Measurements from ENCODE around the gene SOCS7. TPM values are rescaled to one million over a fixed set of nuclear protein-coding genes. Genes with fewer than 3 reads are reported as not detected.
A peak's percentile ranks its signal among the peaks of the same experiment; 100 is the strongest.

SOCS7 gene
- total and polyA plus RNA-seq, 2 donors (not counting 1 experiment from before 2014, with no cell fraction given) = 4.8 to 9.4 TPM

GRCh38 chr17:38402897-38403296 is 51.3 kb downstream of the SOCS7 start:
- TF ChIP-seq, protein P1, sequence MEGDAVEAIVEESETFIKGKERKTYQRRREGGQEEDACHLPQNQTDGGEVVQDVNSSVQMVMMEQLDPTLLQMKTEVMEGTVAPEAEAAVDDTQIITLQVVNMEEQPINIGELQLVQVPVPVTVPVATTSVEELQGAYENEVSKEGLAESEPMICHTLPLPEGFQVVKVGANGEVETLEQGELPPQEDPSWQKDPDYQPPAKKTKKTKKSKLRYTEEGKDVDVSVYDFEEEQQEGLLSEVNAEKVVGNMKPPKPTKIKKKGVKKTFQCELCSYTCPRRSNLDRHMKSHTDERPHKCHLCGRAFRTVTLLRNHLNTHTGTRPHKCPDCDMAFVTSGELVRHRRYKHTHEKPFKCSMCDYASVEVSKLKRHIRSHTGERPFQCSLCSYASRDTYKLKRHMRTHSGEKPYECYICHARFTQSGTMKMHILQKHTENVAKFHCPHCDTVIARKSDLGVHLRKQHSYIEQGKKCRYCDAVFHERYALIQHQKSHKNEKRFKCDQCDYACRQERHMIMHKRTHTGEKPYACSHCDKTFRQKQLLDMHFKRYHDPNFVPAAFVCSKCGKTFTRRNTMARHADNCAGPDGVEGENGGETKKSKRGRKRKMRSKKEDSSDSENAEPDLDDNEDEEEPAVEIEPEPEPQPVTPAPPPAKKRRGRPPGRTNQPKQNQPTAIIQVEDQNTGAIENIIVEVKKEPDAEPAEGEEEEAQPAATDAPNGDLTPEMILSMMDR (conservative IDR thresholded peaks at IDR 0.05 in 1 of 2, IDR thresholded peaks at IDR 0.05 in 1 of 2; ENCODE audit: low read depth in 1 of 2, low read length in 2 of 2) = no peak
- TF ChIP-seq EZH2 (IDR thresholded peaks at IDR 0.05; ENCODE audit: low read length, missing control alignments) = no peak
- Histone ChIP-seq H3K27ac (ENCODE audit: insufficient read depth, low read length) (no peak overlapping the region), H3K9me3 (ENCODE audit: control insufficient read depth, insufficient read depth, low read depth, low read length) (no peaks in the 10 kb centered on the region), H4K20me1 (ENCODE audit: control insufficient read depth, extremely low read depth, insufficient read depth, low read length) (no peaks in the 10 kb centered on the region), H3K4me2 (ENCODE audit: extremely low read depth, insufficient read depth, low read length) (no peak overlapping the region), H3K27me3 (ENCODE audit: control insufficient read depth, insufficient read depth, low read length) (no peaks in the 10 kb centered on the region), H3K4me1 (ENCODE audit: control insufficient read depth, extremely low read depth, insufficient read depth, low read length) (no peaks in the 10 kb centered on the region), H2AFZ (ENCODE audit: low read length) (no peak overlapping the region), H3K4me3 (replicated peaks in 1 of 4; ENCODE audit: control extremely low read depth in 1 of 4, insufficient read depth in 1 of 4, low read depth in 3 of 4, low read length in 4 of 4) (no peak overlapping the region), H3K79me2 (ENCODE audit: control insufficient read depth, insufficient read depth, low read length) (no peaks in the 10 kb centered on the region), H3K9ac (ENCODE audit: insufficient read depth, low read length) (no peak overlapping the region), H3K36me3 (ENCODE audit: control insufficient read depth, insufficient read depth, low read length) (peaks cover 1% of the 10 kb centered on the region)
- no peak for DNase-seq (ENCODE audit: low read depth in 2 of 2)

GRCh38 chr17:38403491-38403890 is 51.8 kb downstream of the SOCS7 start:
- Histone ChIP-seq H3K4me2 (ENCODE audit: extremely low read depth, insufficient read depth, low read length) (no peak overlapping the region), H3K79me2 (ENCODE audit: control insufficient read depth, insufficient read depth, low read length) (no peaks in the 10 kb centered on the region), H3K9me3 (ENCODE audit: control insufficient read depth, insufficient read depth, low read depth, low read length) (no peaks in the 10 kb centered on the region), H3K4me3 (replicated peaks in 1 of 4; ENCODE audit: control extremely low read depth in 1 of 4, insufficient read depth in 1 of 4, low read depth in 3 of 4, low read length in 4 of 4) (no peak overlapping the region), H3K9ac (ENCODE audit: insufficient read depth, low read length) (no peak overlapping the region), H3K27me3 (ENCODE audit: control insufficient read depth, insufficient read depth, low read length) (no peaks in the 10 kb centered on the region), H3K4me1 (ENCODE audit: control insufficient read depth, extremely low read depth, insufficient read depth, low read length) (no peaks in the 10 kb centered on the region), H2AFZ (ENCODE audit: low read length) (no peak overlapping the region), H4K20me1 (ENCODE audit: control insufficient read depth, extremely low read depth, insufficient read depth, low read length) (no peaks in the 10 kb centered on the region), H3K36me3 (ENCODE audit: control insufficient read depth, insufficient read depth, low read length) (peaks cover 1% of the 10 kb centered on the region), H3K27ac (ENCODE audit: insufficient read depth, low read length) (no peak overlapping the region)
- no peak for TF ChIP-seq EZH2 (IDR thresholded peaks at IDR 0.05; ENCODE audit: low read length, missing control alignments)
- TF ChIP-seq, protein P1 (conservative IDR thresholded peaks at IDR 0.05 in 1 of 2, IDR thresholded peaks at IDR 0.05 in 1 of 2; ENCODE audit: low read depth in 1 of 2, low read length in 2 of 2) = no peak
- DNase-seq (ENCODE audit: low read depth in 2 of 2) = peak; percentile 27 to 52

- no peak overlapping the region for H3K27ac ChIP-seq (ENCODE audit: insufficient read depth, low read length)
- no peak overlapping the region for H3K9ac ChIP-seq (ENCODE audit: insufficient read depth, low read length)
- no peaks in the 10 kb centered on the region for H3K9me3 ChIP-seq (ENCODE audit: control insufficient read depth, insufficient read depth, low read depth, low read length)
- H2AFZ ChIP-seq (ENCODE audit: low read length) = no peak overlapping the region
- no peaks in the 10 kb centered on the region for H3K79me2 ChIP-seq (ENCODE audit: control insufficient read depth, insufficient read depth, low read length)
- DNase-seq (ENCODE audit: low read depth in 2 of 2) = no peak
- no peaks in the 10 kb centered on the region for H4K20me1 ChIP-seq (ENCODE audit: control insufficient read depth, extremely low read depth, insufficient read depth, low read length)
- TF ChIP-seq, protein P1 (conservative IDR thresholded peaks at IDR 0.05 in 1 of 2, IDR thresholded peaks at IDR 0.05 in 1 of 2; ENCODE audit: low read depth in 1 of 2, low read length in 2 of 2) = no peak
- TF ChIP-seq EZH2 (IDR thresholded peaks at IDR 0.05; ENCODE audit: low read length, missing control alignments) = no peak
- H3K36me3 ChIP-seq (ENCODE audit: control insufficient read depth, insufficient read depth, low read length) = peaks cover 1% of the 10 kb centered on the region
- no peaks in the 10 kb centered on the region for H3K27me3 ChIP-seq (ENCODE audit: control insufficient read depth, insufficient read depth, low read length)
- H3K4me1 ChIP-seq (ENCODE audit: control insufficient read depth, extremely low read depth, insufficient read depth, low read length) = no peaks in the 10 kb centered on the region
- no peak overlapping the region for H3K4me2 ChIP-seq (ENCODE audit: extremely low read depth, insufficient read depth, low read length)
- H3K4me3 ChIP-seq (replicated peaks in 1 of 4; ENCODE audit: control extremely low read depth in 1 of 4, insufficient read depth in 1 of 4, low read depth in 3 of 4, low read length in 4 of 4) = no peak overlapping the region
These were observed 52.7 kb downstream of the SOCS7 start for GRCh38 chr17:38404174-38404943.
